ENCODE measurements around the gene NPPA. TPM values are rescaled to one million over a fixed set of nuclear protein-coding genes. Genes with fewer than 3 reads are reported as not detected.

NPPA gene
- total and polyA plus RNA-seq, 2 experiments from 2014 or later: not detected

- DNase-seq: no peak
- Histone ChIP-seq H3F3A (ENCODE audit: insufficient read depth) (no peaks in the 10 kb centered on the region), H3K9me2 (ENCODE audit: insufficient read depth) (no peaks in the 10 kb centered on the region), H3K27ac (no peak overlapping the region), H3K79me2 (ENCODE audit: insufficient read depth) (no peaks in the 10 kb centered on the region), H3K4me3 (no peak overlapping the region), H3K36me3 (ENCODE audit: low read depth) (no peaks in the 10 kb centered on the region), H3K9me3 (ENCODE audit: low read depth) (no peaks in the 10 kb centered on the region), H3K27me3 (replicated peaks; ENCODE audit: insufficient read depth) (peaks cover 12% of the 10 kb centered on the region; the same call in 1 of the 2 replicates), H4K20me1 (ENCODE audit: insufficient read depth) (no peaks in the 10 kb centered on the region), H3K4me1 (ENCODE audit: insufficient read depth) (no peaks in the 10 kb centered on the region), H3K4me2 (ENCODE audit: unreplicated experiment) (no peak overlapping the region), H3K9ac (no peak overlapping the region), H2AFZ (no peak overlapping the region)
- in situ Hi-C loops (cut with MboI): no loop called here
- TF ChIP-seq EZH2phosphoT487 (IDR thresholded peaks at IDR 0.05; ENCODE audit: insufficient read depth, low read depth): no peak
- no peak for TF ChIP-seq EZH2 (IDR thresholded peaks at IDR 0.05; ENCODE audit: insufficient read depth, poor library complexity, severe bottlenecking)
- WGBS, 2 experiments (ENCODE audit: low coverage in 1 of 2, low lambda C conversion rate in 2 of 2, missing lambda C conversion rate in 2 of 2): 45 to 52% methylated on average over 13 of the region's 13 CpGs
Observed at GRCh38 chr1:11868331-11868980, 20.9 kb upstream of the NPPA start.

GRCh38 chr1:11862890-11863289, 15.3 kb upstream of the NPPA start:
- Histone ChIP-seq H3F3A (ENCODE audit: insufficient read depth) (no peaks in the 10 kb centered on the region), H3K4me1 (ENCODE audit: insufficient read depth) (no peaks in the 10 kb centered on the region), H3K36me3 (ENCODE audit: low read depth) (no peaks in the 10 kb centered on the region), H3K27me3 (replicated peaks; ENCODE audit: insufficient read depth) (peaks cover 43% of the 10 kb centered on the region), H2AFZ (no peak overlapping the region), H3K79me2 (ENCODE audit: insufficient read depth) (no peaks in the 10 kb centered on the region), H4K20me1 (ENCODE audit: insufficient read depth) (no peaks in the 10 kb centered on the region), H3K9me2 (ENCODE audit: insufficient read depth) (no peaks in the 10 kb centered on the region), H3K9me3 (ENCODE audit: low read depth) (no peaks in the 10 kb centered on the region), H3K4me2 (ENCODE audit: unreplicated experiment) (no peak overlapping the region), H3K4me3 (no peak overlapping the region), H3K9ac (no peak overlapping the region), H3K27ac (no peak overlapping the region)
- DNase-seq: peak; percentile 24
- no peak for TF ChIP-seq EZH2 (IDR thresholded peaks at IDR 0.05; ENCODE audit: insufficient read depth, poor library complexity, severe bottlenecking)
- TF ChIP-seq EZH2phosphoT487 (IDR thresholded peaks at IDR 0.05; ENCODE audit: insufficient read depth, low read depth): no peak
- in situ Hi-C loops (cut with MboI): no loop called here
- 18 to 23% methylated on average over 6 of the region's 6 CpGs for WGBS, 2 experiments (ENCODE audit: low coverage in 1 of 2, low lambda C conversion rate in 2 of 2, missing lambda C conversion rate in 2 of 2)

GRCh38 chr1:11860587-11860986, 13.0 kb upstream of the NPPA start:
- H3K79me2 ChIP-seq (ENCODE audit: insufficient read depth): no peaks in the 10 kb centered on the region
- in situ Hi-C loops (cut with MboI): no loop called here
- H3K9me3 ChIP-seq (ENCODE audit: low read depth): no peaks in the 10 kb centered on the region
- TF ChIP-seq EZH2phosphoT487 (IDR thresholded peaks at IDR 0.05; ENCODE audit: insufficient read depth, low read depth) (no peak), EZH2 (IDR thresholded peaks at IDR 0.05; ENCODE audit: insufficient read depth, poor library complexity, severe bottlenecking) (no peak)
- no peak overlapping the region for H3K4me3 ChIP-seq
- H3K9me2 ChIP-seq (ENCODE audit: insufficient read depth): no peaks in the 10 kb centered on the region
- H3K4me1 ChIP-seq (ENCODE audit: insufficient read depth): no peaks in the 10 kb centered on the region
- no peaks in the 10 kb centered on the region for H3K36me3 ChIP-seq (ENCODE audit: low read depth)
- no peaks in the 10 kb centered on the region for H3F3A ChIP-seq (ENCODE audit: insufficient read depth)
- no peak overlapping the region for H2AFZ ChIP-seq
- peaks cover 52% of the 10 kb centered on the region for H3K27me3 ChIP-seq (replicated peaks; ENCODE audit: insufficient read depth)
- H3K9ac ChIP-seq: no peak overlapping the region
- no peaks in the 10 kb centered on the region for H4K20me1 ChIP-seq (ENCODE audit: insufficient read depth)
- no peak for DNase-seq
- H3K27ac ChIP-seq: no peak overlapping the region
- WGBS, 2 experiments (ENCODE audit: low coverage in 1 of 2, low lambda C conversion rate in 2 of 2, missing lambda C conversion rate in 2 of 2): 25 to 34% methylated on average over 1 of the region's 1 CpG
- H3K4me2 ChIP-seq (ENCODE audit: unreplicated experiment): no peak overlapping the region

GRCh38 chr1:11860083-11860482, 12.5 kb upstream of the NPPA start:
- Histone ChIP-seq H3F3A (ENCODE audit: insufficient read depth) (no peaks in the 10 kb centered on the region), H3K27ac (no peak overlapping the region), H3K9ac (no peak overlapping the region), H3K27me3 (replicated peaks; ENCODE audit: insufficient read depth) (peaks cover 52% of the 10 kb centered on the region), H3K4me1 (ENCODE audit: insufficient read depth) (no peaks in the 10 kb centered on the region), H3K4me2 (ENCODE audit: unreplicated experiment) (no peak overlapping the region), H3K9me3 (ENCODE audit: low read depth) (no peaks in the 10 kb centered on the region), H3K36me3 (ENCODE audit: low read depth) (no peaks in the 10 kb centered on the region), H3K9me2 (ENCODE audit: insufficient read depth) (no peaks in the 10 kb centered on the region), H4K20me1 (ENCODE audit: insufficient read depth) (no peaks in the 10 kb centered on the region), H2AFZ (no peak overlapping the region), H3K79me2 (ENCODE audit: insufficient read depth) (no peaks in the 10 kb centered on the region), H3K4me3 (no peak overlapping the region)
- TF ChIP-seq EZH2phosphoT487 (IDR thresholded peaks at IDR 0.05; ENCODE audit: insufficient read depth, low read depth): no peak
- TF ChIP-seq EZH2 (IDR thresholded peaks at IDR 0.05; ENCODE audit: insufficient read depth, poor library complexity, severe bottlenecking): no peak
- WGBS, 2 experiments (ENCODE audit: low coverage in 1 of 2, low lambda C conversion rate in 2 of 2, missing lambda C conversion rate in 2 of 2): 14 to 19% methylated on average over 1 to 2 of the region's 2 CpGs
- no peak for DNase-seq
- in situ Hi-C loops (cut with MboI): no loop called here
